SH-SY5Y (cell line): ENCODE measurements around the gene RNF215.

Source experiments
- GATA2 ChIP-seq: IDR thresholded peaks from 2 replicates; pipeline ENCODE4 v1.6.1; 2011; ENCODE audit warnings: mild to moderate bottlenecking, low read depth, low read length
- GATA3 ChIP-seq: IDR thresholded peaks from 2 replicates; pipeline ENCODE4 v1.6.1; 2011; ENCODE audit warnings: low read depth, mild to moderate bottlenecking, low read length, moderate library complexity

DNA sequence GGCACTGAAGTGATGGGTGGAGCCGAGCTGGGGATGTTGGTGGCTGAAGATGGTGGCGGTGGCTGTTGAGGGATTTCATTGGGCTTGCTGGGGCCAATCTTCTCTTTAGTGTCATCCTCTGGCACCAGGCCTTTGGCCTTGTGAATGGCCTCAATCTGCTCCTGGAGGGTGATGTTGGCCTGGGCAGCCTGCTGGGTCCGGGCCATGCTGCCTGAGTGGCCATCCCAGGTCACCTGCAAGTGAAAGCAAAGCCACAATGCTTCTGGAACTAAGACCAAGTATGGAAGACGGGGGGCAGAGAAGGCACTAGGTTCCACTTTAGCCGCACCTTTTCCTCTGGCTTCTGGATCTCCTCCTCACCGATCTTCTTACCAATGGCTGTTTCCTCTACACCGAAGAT lies 48.4 kb downstream of the RNF215 start:
- TF ChIP-seq GATA3 (no peak), GATA2 (no peak)
